SU-DHL-6 (cell line): ENCODE data around the gene CPLX1.

ENCODE experiments used
- H2AFZ ChIP-seq: fragments of 200-600 bp; sonication (generic); 2 replicates; pipeline ENCODE4 v1.6.1; 2014; ENCODE audit warnings: low read depth, mild to moderate bottlenecking, moderate library complexity, mixed read lengths, antibody characterized with exemption, low read length; ENCODE audit not compliant: severe bottlenecking
- H3F3A ChIP-seq: fragments of 200-600 bp; shearing (Covaris generic); 2 replicates; pipeline ENCODE4 v1.6.0; 2016; ENCODE audit warnings: antibody characterized with exemption, mild to moderate bottlenecking; ENCODE audit not compliant: insufficient read depth
- H3K27ac ChIP-seq: fragments of 200-600 bp; sonication (generic); 2 replicates; pipeline ENCODE4 v1.5.1; 2016; ENCODE audit warnings: low read depth, mild to moderate bottlenecking, low read length, moderate library complexity, mixed read lengths
- H3K27me3 ChIP-seq: fragments of 200-600 bp; sonication (generic), shearing (Covaris generic); 2 replicates; pipeline ENCODE4 v1.6.0; 2014; ENCODE audit warnings: mild to moderate bottlenecking, low read length
- H3K36me3 ChIP-seq: fragments of 200-600 bp; sonication (generic); 2 replicates; pipeline ENCODE4 v1.6.1; 2014; ENCODE audit warnings: mild to moderate bottlenecking, low read length, mixed read lengths
- H3K4me2 ChIP-seq: fragments of 300-600, 200-600 bp; shearing (Covaris generic), sonication (generic); 2 replicates; pipeline ENCODE4 v1.6.0; 2014; ENCODE audit warnings: low read length, low read depth, mild to moderate bottlenecking; ENCODE audit not compliant: poor library complexity, severe bottlenecking
- H3K4me3 ChIP-seq: fragments of 200-600 bp; sonication (generic); 2 replicates; pipeline ENCODE4 v1.5.1; 2014; ENCODE audit warnings: antibody characterized with exemption, low read length, mild to moderate bottlenecking, mixed read lengths; ENCODE audit not compliant: insufficient read depth, poor library complexity, severe bottlenecking
- H3K79me2 ChIP-seq: fragments of 200-600 bp; sonication (generic); 2 replicates; pipeline ENCODE4 v1.6.1; 2014; ENCODE audit warnings: mild to moderate bottlenecking, low read length, moderate library complexity; ENCODE audit not compliant: insufficient read depth
- H3K9ac ChIP-seq: fragments of 200-600 bp; sonication (generic); 2 replicates; pipeline ENCODE4 v1.7.0; 2014; ENCODE audit warnings: mild to moderate bottlenecking, low read length
- H3K9me2 ChIP-seq: fragments of 200-600 bp; sonication (generic); replicated peaks from 2 replicates; pipeline ENCODE4 v1.6.1; 2014; ENCODE audit warnings: low read length; ENCODE audit not compliant: insufficient read depth
- H3K9me3 ChIP-seq: fragments of 200-600 bp; sonication (generic); 2 replicates; pipeline ENCODE4 v1.6.1; 2014; ENCODE audit warnings: low read length, mixed read lengths; ENCODE audit not compliant: insufficient read depth
- H4K20me1 ChIP-seq: fragments of 200-600 bp; sonication (generic); 2 replicates; pipeline ENCODE4 v1.6.1; 2014; ENCODE audit warnings: low read depth, mild to moderate bottlenecking, antibody characterized with exemption, low read length, moderate library complexity, mixed read lengths
- EZH2phosphoT487 ChIP-seq: fragments of 200-600 bp; sonication (generic), shearing (Covaris generic); conservative IDR thresholded peaks from 2 replicates; pipeline ENCODE4 v1.6.1; 2018; ENCODE audit warnings: mild to moderate bottlenecking, antibody characterized with exemption, low read length, moderate library complexity, mixed read lengths
- TF ChIP-seq, protein P1 (sequence below): fragments of 200-600 bp; sonication (generic); IDR thresholded peaks from one replicate; pipeline ENCODE4 v1.5.1; 2017; ENCODE audit warnings: antibody characterized with exemption, mild to moderate bottlenecking, low read length, moderate library complexity; ENCODE audit not compliant: insufficient read depth, poor library complexity, severe bottlenecking

The CPLX1 gene

DNA sequence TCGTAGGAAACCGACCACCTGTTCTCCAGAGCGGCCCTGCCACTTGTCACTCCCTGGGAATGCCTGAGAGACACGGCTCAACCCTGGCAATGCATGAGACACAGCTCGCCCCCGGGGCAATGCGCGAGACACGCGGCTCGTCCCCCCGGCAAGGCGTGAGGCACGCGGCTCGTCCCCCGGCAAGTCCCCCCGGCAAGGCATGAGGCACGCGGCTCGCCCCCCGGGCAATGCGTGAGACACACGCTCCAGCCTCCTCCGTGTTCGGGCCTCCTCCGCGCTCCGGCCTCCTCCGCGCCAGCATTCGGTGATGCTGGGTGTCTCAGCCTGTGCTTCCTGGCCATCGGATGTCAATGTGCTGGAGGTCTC, 27.5 kb upstream of the CPLX1 start:
- no peak overlapping the region for H3K9ac ChIP-seq
- peaks cover 11% of the 10 kb centered on the region for H3K36me3 ChIP-seq
- TF ChIP-seq, protein P1, sequence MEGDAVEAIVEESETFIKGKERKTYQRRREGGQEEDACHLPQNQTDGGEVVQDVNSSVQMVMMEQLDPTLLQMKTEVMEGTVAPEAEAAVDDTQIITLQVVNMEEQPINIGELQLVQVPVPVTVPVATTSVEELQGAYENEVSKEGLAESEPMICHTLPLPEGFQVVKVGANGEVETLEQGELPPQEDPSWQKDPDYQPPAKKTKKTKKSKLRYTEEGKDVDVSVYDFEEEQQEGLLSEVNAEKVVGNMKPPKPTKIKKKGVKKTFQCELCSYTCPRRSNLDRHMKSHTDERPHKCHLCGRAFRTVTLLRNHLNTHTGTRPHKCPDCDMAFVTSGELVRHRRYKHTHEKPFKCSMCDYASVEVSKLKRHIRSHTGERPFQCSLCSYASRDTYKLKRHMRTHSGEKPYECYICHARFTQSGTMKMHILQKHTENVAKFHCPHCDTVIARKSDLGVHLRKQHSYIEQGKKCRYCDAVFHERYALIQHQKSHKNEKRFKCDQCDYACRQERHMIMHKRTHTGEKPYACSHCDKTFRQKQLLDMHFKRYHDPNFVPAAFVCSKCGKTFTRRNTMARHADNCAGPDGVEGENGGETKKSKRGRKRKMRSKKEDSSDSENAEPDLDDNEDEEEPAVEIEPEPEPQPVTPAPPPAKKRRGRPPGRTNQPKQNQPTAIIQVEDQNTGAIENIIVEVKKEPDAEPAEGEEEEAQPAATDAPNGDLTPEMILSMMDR, result no peak
- TF ChIP-seq EZH2phosphoT487, result no peak
- no peak overlapping the region for H3K4me3 ChIP-seq
- H2AFZ ChIP-seq, result no peak overlapping the region
- H3K79me2 ChIP-seq, result no peaks in the 10 kb centered on the region
- H4K20me1 ChIP-seq, result no peaks in the 10 kb centered on the region
- H3K9me3 ChIP-seq, result peaks cover 20% of the 10 kb centered on the region; the same call in 1 of the 2 replicates
- no peak overlapping the region for H3K27ac ChIP-seq
- no peaks in the 10 kb centered on the region for H3K9me2 ChIP-seq
- peaks cover 18% of the 10 kb centered on the region for H3F3A ChIP-seq
- H3K27me3 ChIP-seq, result no peaks in the 10 kb centered on the region
- no peak overlapping the region for H3K4me2 ChIP-seq

DNA sequence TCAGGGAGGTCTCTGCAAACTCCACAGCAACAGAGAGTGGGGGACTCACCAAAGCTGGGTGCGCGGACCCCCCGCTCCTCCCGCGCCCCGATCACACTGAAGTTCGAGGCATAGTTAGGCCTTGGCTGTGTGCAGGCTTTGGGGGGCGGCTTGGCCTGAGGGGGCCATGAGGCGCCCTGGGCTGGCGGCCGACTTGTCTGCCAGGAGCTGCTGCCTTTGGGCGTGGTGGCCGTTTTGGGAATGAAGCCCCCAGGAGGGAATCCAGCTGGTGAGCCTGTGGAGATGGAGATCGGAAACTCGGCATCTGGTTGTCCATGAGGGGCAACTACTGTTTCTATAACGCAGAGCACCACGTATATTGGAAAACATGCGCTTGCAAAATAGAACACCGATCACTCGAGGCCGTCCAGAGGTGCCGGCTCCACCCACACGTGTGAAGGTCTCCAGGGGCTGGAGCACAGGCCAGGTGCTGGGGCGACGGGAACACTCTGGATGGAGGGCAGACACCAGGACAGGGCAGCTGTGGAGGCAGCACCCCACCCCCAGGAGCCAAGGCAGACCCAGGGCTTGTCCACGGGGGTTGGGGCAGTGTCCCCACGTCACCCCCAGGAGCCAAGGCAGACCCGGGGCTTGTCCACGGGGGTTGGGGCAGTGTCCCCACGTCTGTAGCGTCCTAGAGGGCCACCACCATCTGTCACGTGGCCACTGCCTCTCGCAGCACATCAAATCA, 25.9 kb upstream of the CPLX1 start:
- H3K9me2 ChIP-seq, result no peaks in the 10 kb centered on the region
- H2AFZ ChIP-seq, result no peak overlapping the region
- H3K4me3 ChIP-seq, result no peak overlapping the region
- no peak overlapping the region for H3K9ac ChIP-seq
- no peak overlapping the region for H3K4me2 ChIP-seq
- peaks cover 11% of the 10 kb centered on the region for H3F3A ChIP-seq
- H3K9me3 ChIP-seq, result peaks cover 10% of the 10 kb centered on the region; the same call in 1 of the 2 replicates
- no peaks in the 10 kb centered on the region for H3K36me3 ChIP-seq
- H3K79me2 ChIP-seq, result no peaks in the 10 kb centered on the region
- no peaks in the 10 kb centered on the region for H4K20me1 ChIP-seq
- H3K27ac ChIP-seq, result no peak overlapping the region
- no peaks in the 10 kb centered on the region for H3K27me3 ChIP-seq
- TF ChIP-seq, protein P1, result no peak
- no peak for TF ChIP-seq EZH2phosphoT487

GRCh38 chr4:850323-850945, 24.5 kb upstream of the CPLX1 start:
- no peaks in the 10 kb centered on the region for H3K9me2 ChIP-seq
- H3K27ac ChIP-seq, result no peak overlapping the region
- no peak for TF ChIP-seq EZH2phosphoT487
- TF ChIP-seq, protein P1, result no peak

More at GRCh38 chr4:850323-850945, 24.5 kb upstream of the CPLX1 start:
- H3F3A ChIP-seq, result no peaks in the 10 kb centered on the region
- H3K4me3 ChIP-seq, result no peak overlapping the region
- no peak overlapping the region for H3K4me2 ChIP-seq
- no peaks in the 10 kb centered on the region for H3K36me3 ChIP-seq
- no peaks in the 10 kb centered on the region for H3K79me2 ChIP-seq
- no peak overlapping the region for H2AFZ ChIP-seq
- no peak overlapping the region for H3K9ac ChIP-seq
- no peaks in the 10 kb centered on the region for H3K9me3 ChIP-seq
- H3K27me3 ChIP-seq, result no peaks in the 10 kb centered on the region
- H4K20me1 ChIP-seq, result no peaks in the 10 kb centered on the region
